Heart left ventricle (tissue), 13 donors: ENCODE measurements around the gene SPAG6.

Experiments
- POLR2A ChIP-seq, 2 donors: fragments of 450-650 bp; IDR thresholded peaks; one replicate each; pipeline ENCODE4 v1.6.1; 2017; ENCODE audit warnings: antibody characterized with exemption in 2 of 2, mild to moderate bottlenecking in 2 of 2, moderate library complexity in 2 of 2
- TF ChIP-seq, protein P1 (sequence below), 12 donors: fragments of 200-600 bp; sonication (generic) in 4 of 12; IDR thresholded peaks; one replicate each; pipeline versions ENCODE4 v1.5.0 to v1.8.0; 2018 to 2022; ENCODE audit warnings: antibody characterized with exemption in 12 of 12, mild to moderate bottlenecking in 5 of 12
- donor health status: ischemic (EF 13 %, LVEDD 7.1; RV severe dilation, severe dysfunction).
- donor health status: DM: no; HTN: yes; CAD: no.
- donor health status: DM: no; HTN: no; CAD: no.
- donor health status: ischemic (EF 25% LVEDD 6.9; RV normal size, moderate dysfunction).
- donor health status: ischemic (EF 25% LVEDD 5.7; RV mildly dilated, moderate dysfunction).
- donor health status: ischemic (EF 35%, LVEDD 5.7; RV mildly dilated, moderate dysfunction).
- donor health status: nonischemic (EF 11% LVEDD 7.7; RV severe dilation, severe dysfunction).
- donor health status: DM: yes; HTN: yes; CAD: no.
- donor health status: PGD.
- donor health status: ischemic (EF 29% LVEDD 5.4; RV normal size, mild dysfunction).
- donor health status: nonischemic (EF 23%, LVEDD 6.1; RV moderate dilation, normal function).

DNA sequence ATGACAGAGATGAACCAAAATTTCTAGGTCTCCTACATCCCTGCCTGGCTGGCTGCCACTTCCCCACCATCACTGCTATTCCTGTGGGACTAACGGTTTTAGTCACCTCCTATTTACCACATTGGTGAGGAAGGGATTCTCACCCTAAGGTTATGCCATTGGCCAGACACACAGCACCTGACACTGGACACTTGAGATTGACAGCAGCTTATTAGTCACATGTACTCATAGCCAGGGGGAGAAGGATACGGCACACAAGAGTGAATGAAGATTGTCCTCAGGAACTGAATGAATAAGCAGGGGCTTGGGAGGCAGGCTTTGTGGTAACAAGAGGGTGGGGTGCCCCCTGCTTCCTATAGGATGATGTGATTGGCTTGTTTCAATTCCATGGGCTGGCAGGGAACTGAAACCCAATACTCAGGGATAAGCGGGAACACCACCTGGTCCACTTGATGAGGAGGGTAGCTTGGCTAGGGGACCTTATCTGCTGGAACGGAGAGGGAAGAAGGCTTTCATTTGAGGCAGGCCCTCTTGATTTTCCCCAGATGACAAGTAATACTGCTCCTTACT, 99.0 kb downstream of the SPAG6 start:
- TF ChIP-seq, protein P1, sequence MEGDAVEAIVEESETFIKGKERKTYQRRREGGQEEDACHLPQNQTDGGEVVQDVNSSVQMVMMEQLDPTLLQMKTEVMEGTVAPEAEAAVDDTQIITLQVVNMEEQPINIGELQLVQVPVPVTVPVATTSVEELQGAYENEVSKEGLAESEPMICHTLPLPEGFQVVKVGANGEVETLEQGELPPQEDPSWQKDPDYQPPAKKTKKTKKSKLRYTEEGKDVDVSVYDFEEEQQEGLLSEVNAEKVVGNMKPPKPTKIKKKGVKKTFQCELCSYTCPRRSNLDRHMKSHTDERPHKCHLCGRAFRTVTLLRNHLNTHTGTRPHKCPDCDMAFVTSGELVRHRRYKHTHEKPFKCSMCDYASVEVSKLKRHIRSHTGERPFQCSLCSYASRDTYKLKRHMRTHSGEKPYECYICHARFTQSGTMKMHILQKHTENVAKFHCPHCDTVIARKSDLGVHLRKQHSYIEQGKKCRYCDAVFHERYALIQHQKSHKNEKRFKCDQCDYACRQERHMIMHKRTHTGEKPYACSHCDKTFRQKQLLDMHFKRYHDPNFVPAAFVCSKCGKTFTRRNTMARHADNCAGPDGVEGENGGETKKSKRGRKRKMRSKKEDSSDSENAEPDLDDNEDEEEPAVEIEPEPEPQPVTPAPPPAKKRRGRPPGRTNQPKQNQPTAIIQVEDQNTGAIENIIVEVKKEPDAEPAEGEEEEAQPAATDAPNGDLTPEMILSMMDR (IDR thresholded peaks at IDR 0.05) = no peak
- no peak for TF ChIP-seq POLR2A (IDR thresholded peaks at IDR 0.05)
